HG03469 (cell line): ENCODE data around the gene SHFL.

Experiments
- ATAC-seq: cut with Tn5 transposase; IDR thresholded peaks from one replicate; pipeline ENCODE4 v1.9.1; 2021; ENCODE audit warnings: mild to moderate bottlenecking, moderate library complexity, moderate number of reproducible peaks; ENCODE audit not compliant: unreplicated experiment

Gene SHFL

GRCh38 chr19:10085641-10086590 lies at the start of gene SHFL:
TSS of gene SHFL (plus strand) at chr19:10086317. CDS start at chr19:10086428, 111 bp downstream.
- ATAC-seq, result peak; percentile 63

GRCh38 chr19:10036601-10037071 lies 49.5 kb upstream of the SHFL start:
- no peak for ATAC-seq

- no peak for ATAC-seq
These were observed 48.8 kb upstream of the SHFL start for GRCh38 chr19:10037367-10037766.

- ATAC-seq, result no peak
These were observed 48.3 kb upstream of the SHFL start for GRCh38 chr19:10037809-10038208.

- ATAC-seq, result no peak
These were observed 42.7 kb upstream of the SHFL start for GRCh38 chr19:10043286-10043927.

GRCh38 chr19:10044390-10044789 lies 41.7 kb upstream of the SHFL start:
- no peak for ATAC-seq

GRCh38 chr19:10045371-10045770 lies 40.7 kb upstream of the SHFL start:
- ATAC-seq, result no peak

- no peak for ATAC-seq
These were observed 36.5 kb upstream of the SHFL start for GRCh38 chr19:10049626-10050025.

GRCh38 chr19:10052602-10053360 lies 33.3 kb upstream of the SHFL start:
- no peak for ATAC-seq

GRCh38 chr19:10061717-10062310 lies 24.3 kb upstream of the SHFL start:
- no peak for ATAC-seq

GRCh38 chr19:10068205-10068604 lies 17.9 kb upstream of the SHFL start:
- no peak for ATAC-seq

GRCh38 chr19:10069046-10069445 lies 17.1 kb upstream of the SHFL start:
- no peak for ATAC-seq

- ATAC-seq, result no peak
These were observed 15.2 kb upstream of the SHFL start for GRCh38 chr19:10070730-10071446.

- ATAC-seq, result no peak
These were observed 12.0 kb upstream of the SHFL start for GRCh38 chr19:10074153-10074552.

GRCh38 chr19:10076535-10076934 lies 9.6 kb upstream of the SHFL start:
- no peak for ATAC-seq

- ATAC-seq, result no peak
These were observed 7.8 kb upstream of the SHFL start for GRCh38 chr19:10078329-10078728.

GRCh38 chr19:10079031-10079453 lies 7.1 kb upstream of the SHFL start:
- no peak for ATAC-seq

GRCh38 chr19:10083911-10084310 lies 2.2 kb upstream of the SHFL start:
- no peak for ATAC-seq

- no peak for ATAC-seq
These were observed 1.3 kb upstream of the SHFL start for GRCh38 chr19:10084803-10085202.

GRCh38 chr19:10086591-10087192 lies 575 bp downstream of the SHFL start:
- no peak for ATAC-seq
